ENCODE measurements around the gene DBH.

DBH gene

GRCh38 chr9:133595910-133596309, 40.3 kb upstream of the DBH start:
- H3K27me3 ChIP-seq (ENCODE audit: control insufficient read depth, insufficient read depth, low read length) = no peaks in the 10 kb centered on the region
- H3K9ac ChIP-seq (ENCODE audit: low read depth, low read length) = no peak overlapping the region
- no peaks in the 10 kb centered on the region for H3K4me1 ChIP-seq (ENCODE audit: control insufficient read depth, insufficient read depth, low read length)
- H3K9me3 ChIP-seq (ENCODE audit: control insufficient read depth, insufficient read depth, low read length) = peaks cover 8% of the 10 kb centered on the region
- H3K4me3 ChIP-seq (ENCODE audit: low read depth, low read length) = no peak overlapping the region
- H3K36me3 ChIP-seq (ENCODE audit: control insufficient read depth, insufficient read depth, low read length) = no peaks in the 10 kb centered on the region

- Histone ChIP-seq H3K9ac (ENCODE audit: low read depth, low read length) (no peak overlapping the region), H3K4me1 (ENCODE audit: control insufficient read depth, insufficient read depth, low read length) (no peaks in the 10 kb centered on the region), H3K27me3 (ENCODE audit: control insufficient read depth, insufficient read depth, low read length) (no peaks in the 10 kb centered on the region), H3K36me3 (ENCODE audit: control insufficient read depth, insufficient read depth, low read length) (no peaks in the 10 kb centered on the region), H3K4me3 (ENCODE audit: low read depth, low read length) (no peak overlapping the region), H3K9me3 (ENCODE audit: control insufficient read depth, insufficient read depth, low read length) (peaks cover 8% of the 10 kb centered on the region)
Observed at GRCh38 chr9:133597316-133597957, 38.7 kb upstream of the DBH start.

- H3K4me1 ChIP-seq (ENCODE audit: control insufficient read depth, insufficient read depth, low read length) = no peaks in the 10 kb centered on the region
- H3K36me3 ChIP-seq (ENCODE audit: control insufficient read depth, insufficient read depth, low read length) = no peaks in the 10 kb centered on the region
- H3K27me3 ChIP-seq (ENCODE audit: control insufficient read depth, insufficient read depth, low read length) = no peaks in the 10 kb centered on the region
- H3K9me3 ChIP-seq (ENCODE audit: control insufficient read depth, insufficient read depth, low read length) = peaks cover 8% of the 10 kb centered on the region
- no peak overlapping the region for H3K9ac ChIP-seq (ENCODE audit: low read depth, low read length)
- H3K4me3 ChIP-seq (ENCODE audit: low read depth, low read length) = no peak overlapping the region
Observed at GRCh38 chr9:133598978-133599377, 37.2 kb upstream of the DBH start.

- Histone ChIP-seq H3K9me3 (ENCODE audit: control insufficient read depth, insufficient read depth, low read length) (peaks cover 8% of the 10 kb centered on the region), H3K9ac (ENCODE audit: low read depth, low read length) (no peak overlapping the region), H3K4me3 (ENCODE audit: low read depth, low read length) (no peak overlapping the region), H3K27me3 (ENCODE audit: control insufficient read depth, insufficient read depth, low read length) (no peaks in the 10 kb centered on the region), H3K36me3 (ENCODE audit: control insufficient read depth, insufficient read depth, low read length) (no peaks in the 10 kb centered on the region), H3K4me1 (ENCODE audit: control insufficient read depth, insufficient read depth, low read length) (no peaks in the 10 kb centered on the region)
Observed at GRCh38 chr9:133599470-133600173, 36.5 kb upstream of the DBH start.

GRCh38 chr9:133600739-133601138, 35.4 kb upstream of the DBH start:
- no peaks in the 10 kb centered on the region for H3K27me3 ChIP-seq (ENCODE audit: control insufficient read depth, insufficient read depth, low read length)
- H3K9ac ChIP-seq (ENCODE audit: low read depth, low read length) = no peak overlapping the region
- peaks cover 8% of the 10 kb centered on the region for H3K9me3 ChIP-seq (ENCODE audit: control insufficient read depth, insufficient read depth, low read length)
- no peaks in the 10 kb centered on the region for H3K4me1 ChIP-seq (ENCODE audit: control insufficient read depth, insufficient read depth, low read length)
- H3K36me3 ChIP-seq (ENCODE audit: control insufficient read depth, insufficient read depth, low read length) = no peaks in the 10 kb centered on the region
- H3K4me3 ChIP-seq (ENCODE audit: low read depth, low read length) = no peak overlapping the region

GRCh38 chr9:133601746-133602145, 34.4 kb upstream of the DBH start:
- H3K4me3 ChIP-seq (ENCODE audit: low read depth, low read length) = no peak overlapping the region
- no peaks in the 10 kb centered on the region for H3K4me1 ChIP-seq (ENCODE audit: control insufficient read depth, insufficient read depth, low read length)
- H3K9ac ChIP-seq (ENCODE audit: low read depth, low read length) = no peak overlapping the region
- H3K9me3 ChIP-seq (ENCODE audit: control insufficient read depth, insufficient read depth, low read length) = peaks cover 8% of the 10 kb centered on the region
- no peaks in the 10 kb centered on the region for H3K36me3 ChIP-seq (ENCODE audit: control insufficient read depth, insufficient read depth, low read length)
- no peaks in the 10 kb centered on the region for H3K27me3 ChIP-seq (ENCODE audit: control insufficient read depth, insufficient read depth, low read length)

GRCh38 chr9:133602277-133602676, 33.9 kb upstream of the DBH start:
- Histone ChIP-seq H3K9me3 (ENCODE audit: control insufficient read depth, insufficient read depth, low read length) (peaks cover 4% of the 10 kb centered on the region), H3K36me3 (ENCODE audit: control insufficient read depth, insufficient read depth, low read length) (no peaks in the 10 kb centered on the region), H3K4me1 (ENCODE audit: control insufficient read depth, insufficient read depth, low read length) (no peaks in the 10 kb centered on the region), H3K4me3 (ENCODE audit: low read depth, low read length) (no peak overlapping the region), H3K9ac (ENCODE audit: low read depth, low read length) (no peak overlapping the region), H3K27me3 (ENCODE audit: control insufficient read depth, insufficient read depth, low read length) (peaks cover 2% of the 10 kb centered on the region)

- peaks cover 9% of the 10 kb centered on the region for H3K27me3 ChIP-seq (ENCODE audit: control insufficient read depth, insufficient read depth, low read length)
- no peaks in the 10 kb centered on the region for H3K36me3 ChIP-seq (ENCODE audit: control insufficient read depth, insufficient read depth, low read length)
- no peak overlapping the region for H3K9ac ChIP-seq (ENCODE audit: low read depth, low read length)
- no peaks in the 10 kb centered on the region for H3K9me3 ChIP-seq (ENCODE audit: control insufficient read depth, insufficient read depth, low read length)
- no peak overlapping the region for H3K4me3 ChIP-seq (ENCODE audit: low read depth, low read length)
- H3K4me1 ChIP-seq (ENCODE audit: control insufficient read depth, insufficient read depth, low read length) = no peaks in the 10 kb centered on the region
Observed at GRCh38 chr9:133603135-133603927, 32.8 kb upstream of the DBH start.

GRCh38 chr9:133604214-133604613, 31.9 kb upstream of the DBH start:
- H3K4me3 ChIP-seq (ENCODE audit: low read depth, low read length) = no peak overlapping the region
- H3K4me1 ChIP-seq (ENCODE audit: control insufficient read depth, insufficient read depth, low read length) = no peaks in the 10 kb centered on the region
- no peaks in the 10 kb centered on the region for H3K36me3 ChIP-seq (ENCODE audit: control insufficient read depth, insufficient read depth, low read length)
- peaks cover 15% of the 10 kb centered on the region for H3K27me3 ChIP-seq (ENCODE audit: control insufficient read depth, insufficient read depth, low read length)
- no peaks in the 10 kb centered on the region for H3K9me3 ChIP-seq (ENCODE audit: control insufficient read depth, insufficient read depth, low read length)
- no peak overlapping the region for H3K9ac ChIP-seq (ENCODE audit: low read depth, low read length)

- peaks cover 18% of the 10 kb centered on the region for H3K27me3 ChIP-seq (ENCODE audit: control insufficient read depth, insufficient read depth, low read length)
- H3K9ac ChIP-seq (ENCODE audit: low read depth, low read length) = no peak overlapping the region
- H3K36me3 ChIP-seq (ENCODE audit: control insufficient read depth, insufficient read depth, low read length) = no peaks in the 10 kb centered on the region
- H3K4me1 ChIP-seq (ENCODE audit: control insufficient read depth, insufficient read depth, low read length) = no peaks in the 10 kb centered on the region
- H3K9me3 ChIP-seq (ENCODE audit: control insufficient read depth, insufficient read depth, low read length) = no peaks in the 10 kb centered on the region
- no peak overlapping the region for H3K4me3 ChIP-seq (ENCODE audit: low read depth, low read length)
Observed at GRCh38 chr9:133604856-133605255, 31.3 kb upstream of the DBH start.

GRCh38 chr9:133605446-133605845, 30.7 kb upstream of the DBH start:
- H3K9ac ChIP-seq (ENCODE audit: low read depth, low read length) = no peak overlapping the region
- no peaks in the 10 kb centered on the region for H3K4me1 ChIP-seq (ENCODE audit: control insufficient read depth, insufficient read depth, low read length)
- H3K27me3 ChIP-seq (ENCODE audit: control insufficient read depth, insufficient read depth, low read length) = peaks cover 20% of the 10 kb centered on the region
- no peak overlapping the region for H3K4me3 ChIP-seq (ENCODE audit: low read depth, low read length)
- no peaks in the 10 kb centered on the region for H3K9me3 ChIP-seq (ENCODE audit: control insufficient read depth, insufficient read depth, low read length)
- H3K36me3 ChIP-seq (ENCODE audit: control insufficient read depth, insufficient read depth, low read length) = no peaks in the 10 kb centered on the region
